GM19324 (cell line): ENCODE results near the gene C8A.

ENCODE experiments used
- ATAC-seq: cut with Tn5 transposase; IDR thresholded peaks from one replicate; pipeline ENCODE4 v1.9.1; 2021; ENCODE audit warnings: mild to moderate bottlenecking, moderate library complexity; ENCODE audit not compliant: unreplicated experiment, low FRiP score

C8A gene

GRCh38 chr1:56880774-56881173 lies 26.2 kb downstream of the C8A start:
- ATAC-seq, result no peak

- ATAC-seq, result no peak
These were observed 26.8 kb downstream of the C8A start for GRCh38 chr1:56881417-56881816.

GRCh38 chr1:56890229-56890628 lies 35.6 kb downstream of the C8A start:
- ATAC-seq, result no peak

GRCh38 chr1:56894014-56894413 lies 39.4 kb downstream of the C8A start:
- ATAC-seq, result no peak

- ATAC-seq, result no peak
These were observed 42.8 kb downstream of the C8A start for GRCh38 chr1:56897150-56898004.

GRCh38 chr1:56898005-56898373 lies 43.4 kb downstream of the C8A start:
- no peak for ATAC-seq

GRCh38 chr1:56898879-56899278 lies 44.3 kb downstream of the C8A start:
- ATAC-seq, result no peak

- ATAC-seq, result no peak
These were observed 47.1 kb downstream of the C8A start for GRCh38 chr1:56901716-56902115.

GRCh38 chr1:56903778-56904177 lies 49.2 kb downstream of the C8A start:
- ATAC-seq, result no peak

- no peak for ATAC-seq
These were observed 50.2 kb downstream of the C8A start for GRCh38 chr1:56904663-56905397.

GRCh38 chr1:56905667-56906066 lies 51.1 kb downstream of the C8A start:
- ATAC-seq, result no peak

GRCh38 chr1:56908619-56909221 lies 54.1 kb downstream of the C8A start:
- no peak for ATAC-seq

- ATAC-seq, result no peak
These were observed 55.9 kb downstream of the C8A start for GRCh38 chr1:56910441-56910985.

GRCh38 chr1:56911098-56911938 lies 56.7 kb downstream of the C8A start:
- no peak for ATAC-seq

GRCh38 chr1:56912325-56912724 lies 57.7 kb downstream of the C8A start:
- no peak for ATAC-seq

- ATAC-seq, result no peak
These were observed 61.4 kb downstream of the C8A start for GRCh38 chr1:56915960-56916359.

- ATAC-seq, result no peak
These were observed 62.0 kb downstream of the C8A start for GRCh38 chr1:56916630-56917029.

- ATAC-seq, result no peak
These were observed 62.8 kb downstream of the C8A start for GRCh38 chr1:56917356-56917755.

GRCh38 chr1:56920591-56921001 lies 66.0 kb downstream of the C8A start:
- no peak for ATAC-seq

GRCh38 chr1:56921479-56921878 lies 66.9 kb downstream of the C8A start:
- no peak for ATAC-seq
